ENCODE results near the gene NECTIN1.

Gene NECTIN1

GRCh38 chr11:119673052-119673758, 55.8 kb downstream of the NECTIN1 start:
- Histone ChIP-seq H4K8ac (ENCODE audit: low read depth, low read length) (no peak overlapping the region), H3K27me3 (ENCODE audit: insufficient read depth, low read length, poor library complexity) (no peaks in the 10 kb centered on the region), H3K79me1 (ENCODE audit: low read length) (no peaks in the 10 kb centered on the region), H3K4me2 (ENCODE audit: low read length) (no peak overlapping the region), H2BK5ac (ENCODE audit: low read length) (no peak overlapping the region), H3K4me3 (ENCODE audit: low read length) (no peak overlapping the region), H2AK5ac (ENCODE audit: low read length) (no peak overlapping the region), H3K9ac (ENCODE audit: low read length) (no peak overlapping the region), H3K79me2 (ENCODE audit: control insufficient read depth, insufficient read depth, low read length) (no peaks in the 10 kb centered on the region), H2BK15ac (replicated peaks; ENCODE audit: low read depth) (no peak overlapping the region), H3K18ac (ENCODE audit: low read length) (no peak overlapping the region), H3K23ac (ENCODE audit: low read length) (no peak overlapping the region), H3K4me1 (ENCODE audit: control insufficient read depth, low read depth, low read length) (no peaks in the 10 kb centered on the region), H3K56ac (ENCODE audit: low read length) (no peak overlapping the region), H3K36me3 (ENCODE audit: control insufficient read depth, insufficient read depth, low read length) (peaks cover 9% of the 10 kb centered on the region), H3K27ac (ENCODE audit: low read depth, low read length) (no peak overlapping the region), H2BK120ac (ENCODE audit: low read depth, low read length) (no peak overlapping the region), H4K5ac (ENCODE audit: low read length) (no peak overlapping the region), H3K4ac (ENCODE audit: low read depth, low read length) (no peak overlapping the region)
- DNase-seq = no peak
- WGBS (ENCODE audit: extremely low coverage, insufficient coverage, low lambda C conversion rate) = no CpG with 5 or more reads among the region's 13 CpGs

DNA sequence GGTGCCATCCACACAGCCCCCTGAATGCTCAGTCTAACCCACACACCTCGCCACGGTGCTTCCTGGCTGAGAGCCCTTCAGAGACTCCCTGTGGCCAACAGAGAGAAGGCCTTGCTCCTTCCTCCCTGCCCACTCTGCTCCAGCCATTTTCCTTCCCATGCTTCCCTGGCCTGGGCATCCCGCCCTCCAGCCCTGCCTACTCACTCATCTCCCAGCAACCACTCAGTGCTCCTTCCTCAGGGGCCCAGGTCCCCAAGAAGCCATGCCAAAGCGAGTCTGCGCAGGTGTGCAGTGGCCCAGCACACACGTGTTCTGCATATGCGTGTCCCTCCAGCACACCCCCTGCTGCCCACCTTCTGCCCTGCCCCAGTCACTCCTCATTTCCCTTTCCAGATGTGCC, 56.4 kb downstream of the NECTIN1 start:
- H3K4me1 ChIP-seq (ENCODE audit: control insufficient read depth, low read depth, low read length) = no peaks in the 10 kb centered on the region
- H3K36me3 ChIP-seq (ENCODE audit: control insufficient read depth, insufficient read depth, low read length) = peaks cover 8% of the 10 kb centered on the region
- H3K4me3 ChIP-seq (ENCODE audit: low read length) = no peak overlapping the region
- H3K4me2 ChIP-seq (ENCODE audit: low read length) = no peak overlapping the region
- no peak for DNase-seq
- H3K27me3 ChIP-seq (ENCODE audit: insufficient read depth, low read length, poor library complexity) = no peaks in the 10 kb centered on the region
- WGBS (ENCODE audit: extremely low coverage, insufficient coverage, low lambda C conversion rate) = no CpG with 5 or more reads among the region's 7 CpGs
- H4K8ac ChIP-seq (ENCODE audit: low read depth, low read length) = no peak overlapping the region
- no peak overlapping the region for H3K18ac ChIP-seq (ENCODE audit: low read length)
- H3K4ac ChIP-seq (ENCODE audit: low read depth, low read length) = no peak overlapping the region
- no peak overlapping the region for H2AK5ac ChIP-seq (ENCODE audit: low read length)
- H3K56ac ChIP-seq (ENCODE audit: low read length) = no peak overlapping the region
- no peak overlapping the region for H2BK5ac ChIP-seq (ENCODE audit: low read length)
- H3K9ac ChIP-seq (ENCODE audit: low read length) = no peak overlapping the region
- H3K27ac ChIP-seq (ENCODE audit: low read depth, low read length) = no peak overlapping the region
- no peak overlapping the region for H2BK120ac ChIP-seq (ENCODE audit: low read depth, low read length)
- H3K79me2 ChIP-seq (ENCODE audit: control insufficient read depth, insufficient read depth, low read length) = no peaks in the 10 kb centered on the region
- no peak overlapping the region for H2BK15ac ChIP-seq (replicated peaks; ENCODE audit: low read depth)
- no peaks in the 10 kb centered on the region for H3K79me1 ChIP-seq (ENCODE audit: low read length)
- no peak overlapping the region for H4K5ac ChIP-seq (ENCODE audit: low read length)
- no peak overlapping the region for H3K23ac ChIP-seq (ENCODE audit: low read length)

DNA sequence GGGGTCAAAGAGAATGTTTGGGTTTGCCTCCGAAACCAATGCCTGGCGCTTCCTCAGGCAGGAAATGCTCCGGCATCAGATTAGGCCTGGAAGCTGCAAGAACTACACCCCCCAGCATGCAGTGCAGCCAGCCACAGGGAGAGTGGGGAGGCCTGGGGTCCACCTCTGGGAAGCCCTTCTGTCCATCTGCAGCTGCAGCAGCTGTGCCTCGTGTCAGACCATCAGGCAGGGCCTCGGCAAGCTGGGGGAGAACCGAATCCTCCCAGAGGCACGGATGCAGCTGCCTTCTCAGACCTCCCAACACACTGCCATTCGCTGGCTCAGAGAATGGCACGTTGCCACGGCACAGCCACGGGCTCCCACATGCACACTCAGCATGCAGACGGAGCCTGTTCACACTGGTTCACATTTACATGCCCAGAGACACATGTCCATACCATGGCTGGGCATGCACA, 57.4 kb downstream of the NECTIN1 start:
- Histone ChIP-seq H3K18ac (ENCODE audit: low read length) (no peak overlapping the region), H3K27ac (ENCODE audit: low read depth, low read length) (no peak overlapping the region), H3K79me1 (ENCODE audit: low read length) (no peaks in the 10 kb centered on the region), H3K23ac (ENCODE audit: low read length) (no peak overlapping the region), H3K4ac (ENCODE audit: low read depth, low read length) (no peak overlapping the region), H3K27me3 (ENCODE audit: insufficient read depth, low read length, poor library complexity) (no peaks in the 10 kb centered on the region), H3K36me3 (ENCODE audit: control insufficient read depth, insufficient read depth, low read length) (peaks cover 2% of the 10 kb centered on the region), H3K4me2 (ENCODE audit: low read length) (no peak overlapping the region), H3K4me1 (ENCODE audit: control insufficient read depth, low read depth, low read length) (no peaks in the 10 kb centered on the region), H4K8ac (ENCODE audit: low read depth, low read length) (no peak overlapping the region), H3K9ac (ENCODE audit: low read length) (no peak overlapping the region), H3K56ac (ENCODE audit: low read length) (peak overlapping the region; percentile 56), H3K4me3 (ENCODE audit: low read length) (no peak overlapping the region), H2BK15ac (replicated peaks; ENCODE audit: low read depth) (no peak overlapping the region), H2BK5ac (ENCODE audit: low read length) (no peak overlapping the region), H2AK5ac (ENCODE audit: low read length) (no peak overlapping the region), H4K5ac (ENCODE audit: low read length) (no peak overlapping the region), H3K79me2 (ENCODE audit: control insufficient read depth, insufficient read depth, low read length) (no peaks in the 10 kb centered on the region), H2BK120ac (ENCODE audit: low read depth, low read length) (no peak overlapping the region)
- WGBS (ENCODE audit: extremely low coverage, insufficient coverage, low lambda C conversion rate) = no CpG with 5 or more reads among the region's 12 CpGs
- no peak for DNase-seq

DNA sequence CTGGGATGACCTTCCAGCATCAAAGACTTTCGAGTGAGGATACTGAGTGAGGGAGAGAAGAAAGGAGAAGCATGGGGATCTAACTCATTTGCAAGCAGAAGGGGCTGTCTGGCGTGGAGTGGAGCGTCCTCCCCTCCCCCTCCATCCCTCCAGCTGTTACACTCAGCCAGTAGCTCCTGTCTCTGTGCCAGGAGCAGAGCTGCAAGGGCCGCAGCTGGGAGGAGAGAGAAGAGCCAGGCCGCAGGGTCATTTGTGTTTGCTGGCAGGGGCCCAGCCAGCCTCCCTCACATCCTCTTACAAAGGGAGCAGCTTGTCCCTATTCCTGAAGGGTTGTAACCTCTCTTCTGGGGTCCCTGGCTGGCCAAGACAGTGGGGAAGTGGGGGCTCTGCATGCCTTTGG, 57.9 kb downstream of the NECTIN1 start:
- Histone ChIP-seq H2BK120ac (ENCODE audit: low read depth, low read length) (no peak overlapping the region), H3K9ac (ENCODE audit: low read length) (no peak overlapping the region), H3K4me2 (ENCODE audit: low read length) (no peak overlapping the region), H2BK5ac (ENCODE audit: low read length) (no peak overlapping the region), H3K4me3 (ENCODE audit: low read length) (no peak overlapping the region), H3K27me3 (ENCODE audit: insufficient read depth, low read length, poor library complexity) (no peaks in the 10 kb centered on the region), H3K79me1 (ENCODE audit: low read length) (no peaks in the 10 kb centered on the region), H3K79me2 (ENCODE audit: control insufficient read depth, insufficient read depth, low read length) (no peaks in the 10 kb centered on the region), H3K27ac (ENCODE audit: low read depth, low read length) (no peak overlapping the region), H2AK5ac (ENCODE audit: low read length) (no peak overlapping the region), H4K5ac (ENCODE audit: low read length) (no peak overlapping the region), H4K8ac (ENCODE audit: low read depth, low read length) (no peak overlapping the region), H3K4ac (ENCODE audit: low read depth, low read length) (no peak overlapping the region), H3K36me3 (ENCODE audit: control insufficient read depth, insufficient read depth, low read length) (peaks cover 2% of the 10 kb centered on the region), H3K18ac (ENCODE audit: low read length) (no peak overlapping the region), H3K4me1 (ENCODE audit: control insufficient read depth, low read depth, low read length) (no peaks in the 10 kb centered on the region), H3K56ac (ENCODE audit: low read length) (peak overlapping the region; percentile 56), H2BK15ac (replicated peaks; ENCODE audit: low read depth) (no peak overlapping the region), H3K23ac (ENCODE audit: low read length) (no peak overlapping the region)
- no CpG with 5 or more reads among the region's 5 CpGs for WGBS (ENCODE audit: extremely low coverage, insufficient coverage, low lambda C conversion rate)
- DNase-seq = no peak

DNA sequence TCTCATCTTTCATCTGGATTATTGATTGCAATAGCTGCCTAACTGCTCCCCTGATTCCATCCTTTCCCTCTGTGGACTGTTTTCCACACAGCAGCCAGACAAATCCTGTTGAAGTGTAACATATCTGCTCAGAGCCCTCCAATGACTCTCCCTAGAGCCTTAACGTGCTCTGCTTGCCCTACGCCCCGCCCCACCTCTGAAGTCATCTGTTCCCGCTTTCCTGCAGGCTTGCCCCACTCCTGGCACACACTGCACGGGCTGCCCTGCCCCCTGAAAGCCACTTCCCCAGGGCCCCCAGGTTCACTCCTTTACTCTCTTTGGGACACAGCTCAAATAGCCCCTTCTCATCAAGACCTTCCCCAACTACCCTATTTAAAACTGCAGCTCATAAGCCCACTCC, 59.5 kb downstream of the NECTIN1 start:
- Histone ChIP-seq H3K36me3 (ENCODE audit: control insufficient read depth, insufficient read depth, low read length) (peaks cover 1% of the 10 kb centered on the region), H3K4me3 (ENCODE audit: low read length) (no peak overlapping the region), H2AK5ac (ENCODE audit: low read length) (no peak overlapping the region), H3K27me3 (ENCODE audit: insufficient read depth, low read length, poor library complexity) (no peaks in the 10 kb centered on the region), H3K4ac (ENCODE audit: low read depth, low read length) (no peak overlapping the region), H4K8ac (ENCODE audit: low read depth, low read length) (no peak overlapping the region), H3K18ac (ENCODE audit: low read length) (no peak overlapping the region), H4K5ac (ENCODE audit: low read length) (no peak overlapping the region), H2BK5ac (ENCODE audit: low read length) (no peak overlapping the region), H3K79me2 (ENCODE audit: control insufficient read depth, insufficient read depth, low read length) (no peaks in the 10 kb centered on the region), H3K27ac (ENCODE audit: low read depth, low read length) (no peak overlapping the region), H3K79me1 (ENCODE audit: low read length) (no peaks in the 10 kb centered on the region), H3K4me1 (ENCODE audit: control insufficient read depth, low read depth, low read length) (no peaks in the 10 kb centered on the region), H2BK120ac (ENCODE audit: low read depth, low read length) (no peak overlapping the region), H3K4me2 (ENCODE audit: low read length) (no peak overlapping the region), H3K9ac (ENCODE audit: low read length) (no peak overlapping the region), H2BK15ac (replicated peaks; ENCODE audit: low read depth) (no peak overlapping the region), H3K23ac (ENCODE audit: low read length) (no peak overlapping the region), H3K56ac (ENCODE audit: low read length) (no peak overlapping the region)
- no CpG with 5 or more reads among the region's 5 CpGs for WGBS (ENCODE audit: extremely low coverage, insufficient coverage, low lambda C conversion rate)
- DNase-seq = no peak

DNA sequence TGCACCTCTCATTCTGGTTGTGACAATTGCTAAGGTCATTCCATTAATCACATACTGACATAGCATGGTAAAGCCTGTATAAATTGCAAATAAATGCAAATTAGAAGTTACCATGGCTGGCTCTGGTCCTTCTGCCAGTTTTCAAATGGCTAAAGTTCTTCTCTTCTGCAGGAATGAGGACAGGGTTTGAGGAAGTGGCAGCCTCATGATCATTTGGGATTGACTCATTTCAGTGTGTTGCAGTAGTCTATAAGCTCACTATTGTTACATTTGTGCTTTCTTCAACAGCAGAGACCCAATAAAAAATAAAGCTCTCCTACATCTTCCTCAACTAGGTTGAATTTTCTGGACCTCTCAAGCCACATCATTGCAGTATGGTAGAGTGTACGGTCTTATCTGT, 60.3 kb downstream of the NECTIN1 start:
- no peak overlapping the region for H4K5ac ChIP-seq (ENCODE audit: low read length)

More for the DNA sequence above, 60.3 kb downstream of the NECTIN1 start:
- no CpG with 5 or more reads among the region's 1 CpG for WGBS (ENCODE audit: extremely low coverage, insufficient coverage, low lambda C conversion rate)
- DNase-seq = no peak
- Histone ChIP-seq H3K36me3 (ENCODE audit: control insufficient read depth, insufficient read depth, low read length) (no peaks in the 10 kb centered on the region), H2BK15ac (replicated peaks; ENCODE audit: low read depth) (no peak overlapping the region), H3K4me2 (ENCODE audit: low read length) (no peak overlapping the region), H2BK5ac (ENCODE audit: low read length) (no peak overlapping the region), H3K79me2 (ENCODE audit: control insufficient read depth, insufficient read depth, low read length) (no peaks in the 10 kb centered on the region), H2AK5ac (ENCODE audit: low read length) (no peak overlapping the region), H3K4me1 (ENCODE audit: control insufficient read depth, low read depth, low read length) (peaks cover 6% of the 10 kb centered on the region), H4K8ac (ENCODE audit: low read depth, low read length) (no peak overlapping the region), H2BK120ac (ENCODE audit: low read depth, low read length) (no peak overlapping the region), H3K79me1 (ENCODE audit: low read length) (no peaks in the 10 kb centered on the region), H3K9ac (ENCODE audit: low read length) (no peak overlapping the region), H3K27ac (ENCODE audit: low read depth, low read length) (no peak overlapping the region), H3K27me3 (ENCODE audit: insufficient read depth, low read length, poor library complexity) (no peaks in the 10 kb centered on the region), H3K56ac (ENCODE audit: low read length) (no peak overlapping the region), H3K4me3 (ENCODE audit: low read length) (no peak overlapping the region), H3K4ac (ENCODE audit: low read depth, low read length) (no peak overlapping the region), H3K23ac (ENCODE audit: low read length) (no peak overlapping the region), H3K18ac (ENCODE audit: low read length) (no peak overlapping the region)

All from mesendoderm (in vitro differentiated cells).